ENCODE data around the gene ATP11A.

Gene ATP11A

GRCh38 chr13:112744168-112745021, 54.6 kb downstream of the ATP11A start:
- no peak for DNase-seq

GRCh38 chr13:112746044-112746443, 56.2 kb downstream of the ATP11A start:
- no peak for DNase-seq

GRCh38 chr13:112747256-112747655, 57.4 kb downstream of the ATP11A start:
- no peak for DNase-seq

GRCh38 chr13:112748947-112749735, 59.3 kb downstream of the ATP11A start:
- no peak for DNase-seq

GRCh38 chr13:112750570-112750969, 60.7 kb downstream of the ATP11A start:
- DNase-seq: no peak

- no peak for DNase-seq
These were observed 61.8 kb downstream of the ATP11A start for GRCh38 chr13:112751617-112752016.

GRCh38 chr13:112752211-112752610, 62.4 kb downstream of the ATP11A start:
- DNase-seq: no peak

- no peak for DNase-seq
These were observed 63.1 kb downstream of the ATP11A start for GRCh38 chr13:112752711-112753541.

- DNase-seq: no peak
These were observed 64.0 kb downstream of the ATP11A start for GRCh38 chr13:112753833-112754232.

- DNase-seq: no peak
These were observed 64.6 kb downstream of the ATP11A start for GRCh38 chr13:112754281-112755025.

GRCh38 chr13:112755331-112755730, 65.5 kb downstream of the ATP11A start:
- no peak for DNase-seq

- DNase-seq: no peak
These were observed 66.2 kb downstream of the ATP11A start for GRCh38 chr13:112756081-112756480.

- no peak for DNase-seq
These were observed 66.7 kb downstream of the ATP11A start for GRCh38 chr13:112756511-112756966.

- DNase-seq: no peak
These were observed 67.3 kb downstream of the ATP11A start for GRCh38 chr13:112756967-112757758.

- DNase-seq: no peak
These were observed 67.9 kb downstream of the ATP11A start for GRCh38 chr13:112757759-112758086.

- DNase-seq: no peak
These were observed 69.2 kb downstream of the ATP11A start for GRCh38 chr13:112759053-112759452.

GRCh38 chr13:112759827-112760226, 70.0 kb downstream of the ATP11A start:
- no peak for DNase-seq

- no peak for DNase-seq
These were observed 70.6 kb downstream of the ATP11A start for GRCh38 chr13:112760435-112760834.

GRCh38 chr13:112760931-112761330, 71.1 kb downstream of the ATP11A start:
- no peak for DNase-seq

GRCh38 chr13:112761701-112762689, 72.2 kb downstream of the ATP11A start:
- DNase-seq: no peak

Data from cerebellar nuclear complex (tissue), 1 donor.